GM12878 (cell line): ENCODE results near the gene PPFIBP1. TPM values are rescaled to one million over a fixed set of nuclear protein-coding genes. Genes with fewer than 3 reads are reported as not detected.

ENCODE experiments used
- ATAC-seq: fragments of 200-7000 bp; cut with Tn5 transposase; 3 replicates; pipeline ENCODE4 v1.9.1; 2020; ENCODE audit warnings: mild to moderate bottlenecking, moderate library complexity
- BruUV-seq: library from RNA; stranded (reverse); fragments of 400-500 nt; replicated peaks from 2 replicates; lab custom pipeline; 2021; lab: Mats Ljungman, UMichigan
- CTCF ChIA-PET: fragments of 300-600 bp; sonication (Branson Sonifier 250); formaldehyde crosslinking; extraction: SDS; loops from one replicate; lab custom pipeline; 2021; ENCODE audit warnings: inconsistent platforms; lab: Yijun Ruan, JAX
- POLR2A ChIA-PET: fragments of 350-600 bp; formaldehyde crosslinking; extraction: SDS; loops from one replicate; lab custom pipeline; 2021; ENCODE audit warnings: inconsistent platforms; lab: Charles Lee
- RAD21 ChIA-PET: fragments of 300-600 bp; sonication (Branson Sonifier 250); formaldehyde crosslinking; loops from one replicate; lab custom pipeline; 2023; ENCODE audit warnings: antibody characterized with exemption; ENCODE audit not compliant: unreplicated experiment; lab: Charles Lee
- SMC1A ChIA-PET: fragments of 300-600 bp; sonication (Branson Sonifier 250); formaldehyde crosslinking; loops from one replicate; lab custom pipeline; 2023; ENCODE audit not compliant: unreplicated experiment, uncharacterized antibody; lab: Charles Lee
- DNase-seq: peaks from one replicate; pipeline ENCODE4 v3.0.0-alpha.2; 2011; ENCODE audit warnings: low read depth, low spot score
- FAIRE-seq: peaks from 3 replicates; lab custom pipeline; 2011; peaks lifted over from hg19 to GRCh38; lab: Jason Lieb, UNC
- H2AFZ ChIP-seq: 2 replicates; pipeline ENCODE4 v1.6.0; 2011; ENCODE audit warnings: low read depth, low read length, control low read depth; ENCODE audit not compliant: control insufficient read depth
- H3K27ac ChIP-seq: 2 replicates; pipeline ENCODE4 v1.5.1; 2011; ENCODE audit warnings: control low read depth; ENCODE audit not compliant: control insufficient read depth, insufficient read depth
- H3K27me3 ChIP-seq, 2 experiments: replicated peaks in 1 of 2; 2 replicates each; pipeline versions ENCODE4 v1.6.0 to v1.6.1; 2011; ENCODE audit warnings: low read length in 1 of 2; ENCODE audit not compliant: control insufficient read depth in 2 of 2, insufficient read depth in 2 of 2
- H3K36me3 ChIP-seq, 2 experiments: 2 replicates each; pipeline ENCODE4 v1.5.1; 2011; ENCODE audit warnings: low read length in 1 of 2; ENCODE audit not compliant: control insufficient read depth in 2 of 2, insufficient read depth in 2 of 2
- H3K4me1 ChIP-seq: 2 replicates; pipeline ENCODE4 v1.6.1; 2011; ENCODE audit warnings: mild to moderate bottlenecking, low read length, moderate library complexity, mixed read lengths; ENCODE audit not compliant: control insufficient read depth, insufficient read depth
- H3K4me2 ChIP-seq: 2 replicates; pipeline ENCODE4 v1.6.0; 2011; ENCODE audit warnings: control low read depth; ENCODE audit not compliant: control insufficient read depth, insufficient read depth
- H3K4me3 ChIP-seq: fragments of 200-600 bp; sonication (generic); 2 replicates; pipeline ENCODE4 v1.5.1; 2016
- H3K79me2 ChIP-seq: 2 replicates; pipeline ENCODE4 v1.6.0; 2011; ENCODE audit warnings: low read length; ENCODE audit not compliant: control insufficient read depth, insufficient read depth
- H3K9ac ChIP-seq: 2 replicates; pipeline ENCODE4 v1.8.0; 2011; ENCODE audit warnings: low read length, control low read depth, mixed read lengths; ENCODE audit not compliant: control insufficient read depth, insufficient read depth
- H3K9me3 ChIP-seq: replicated peaks from 3 replicates; pipeline ENCODE4 v1.5.1; 2011; ENCODE audit warnings: mild to moderate bottlenecking, low read length; ENCODE audit not compliant: control insufficient read depth, insufficient read depth
- H4K20me1 ChIP-seq: 2 replicates; pipeline ENCODE4 v1.6.0; 2011; ENCODE audit not compliant: control insufficient read depth, insufficient read depth
- CBFB ChIP-seq: IDR thresholded peaks from 2 replicates; pipeline ENCODE4 v1.6.1; 2016; ENCODE audit warnings: antibody characterized with exemption, low read depth
- CBX3 ChIP-seq: fragments of 200-600 bp; sonication (generic); IDR thresholded peaks from 2 replicates; pipeline ENCODE4 v1.6.1; 2016; ENCODE audit warnings: low read depth, borderline replicate concordance
- CREB1 ChIP-seq: IDR thresholded peaks from 2 replicates; pipeline ENCODE4 v1.6.1; 2012; ENCODE audit warnings: low read depth, mild to moderate bottlenecking, inconsistent platforms
- EP300 ChIP-seq, 2 experiments: fragments of 150-350 bp in 1 of 2; IDR thresholded peaks; 2 replicates each; pipeline ENCODE4 v1.6.1; 2011 to 2012; ENCODE audit warnings: low read depth in 2 of 2, low read length in 2 of 2, borderline replicate concordance in 1 of 2, improper control_type of control experiment in 1 of 2, inconsistent platforms in 1 of 2; ENCODE audit not compliant: control insufficient read depth in 1 of 2
- IRF4 ChIP-seq: IDR thresholded peaks from 2 replicates; pipeline ENCODE4 v1.6.1; 2011; ENCODE audit warnings: low read depth, low read length
- MXI1 ChIP-seq: fragments of 150-350 bp; IDR thresholded peaks from 2 replicates; pipeline ENCODE4 v1.6.1; 2011; ENCODE audit warnings: low read depth, mild to moderate bottlenecking, inconsistent platforms, low read length, improper control_type of control experiment
- NFYA ChIP-seq: IDR thresholded peaks from 2 replicates; pipeline ENCODE4 v1.6.1; 2011; ENCODE audit warnings: low read depth, mild to moderate bottlenecking, low read length, improper control_type of control experiment, borderline replicate concordance
- NFYB ChIP-seq: IDR thresholded peaks from 2 replicates; pipeline ENCODE4 v1.6.1; 2011; ENCODE audit warnings: low read depth, mild to moderate bottlenecking, low read length, improper control_type of control experiment, moderate library complexity; ENCODE audit not compliant: insufficient read depth
- NRF1 ChIP-seq: conservative IDR thresholded peaks from 2 replicates; pipeline ENCODE4 v1.6.1; 2011; ENCODE audit warnings: mild to moderate bottlenecking, low read depth, low read length, improper control_type of control experiment
- PAX5 ChIP-seq: IDR thresholded peaks from 2 replicates; pipeline ENCODE4 v1.6.1; 2011; ENCODE audit warnings: low read depth, low read length, borderline replicate concordance
- RUNX3 ChIP-seq: IDR thresholded peaks from 2 replicates; pipeline ENCODE4 v1.6.1; 2012; ENCODE audit warnings: low read length, inconsistent platforms
- SMC3 ChIP-seq: IDR thresholded peaks from 2 replicates; pipeline ENCODE4 v1.6.1; 2011; ENCODE audit warnings: low read length, improper control_type of control experiment, borderline replicate concordance
- SPI1 ChIP-seq: IDR thresholded peaks from 2 replicates; pipeline ENCODE4 v1.6.1; 2011; ENCODE audit warnings: low read depth, mild to moderate bottlenecking, low read length, moderate library complexity, borderline replicate concordance; ENCODE audit not compliant: insufficient read depth
- YY1 ChIP-seq: IDR thresholded peaks from 2 replicates; pipeline ENCODE4 v1.6.1; 2011; ENCODE audit warnings: low read depth, mild to moderate bottlenecking, low read length
- ZNF622 ChIP-seq: fragments of 450-650 bp; IDR thresholded peaks from 2 replicates; pipeline ENCODE4 v1.6.1; 2017; ENCODE audit warnings: mild to moderate bottlenecking, inconsistent platforms
- in situ Hi-C: fragments of 300-500 bp; cut with MboI; formaldehyde crosslinking; loops from 9 replicates; pipeline ENCODE4 v1.14.3; 2018; ENCODE audit warnings: mixed read lengths
- intact Hi-C: fragments of 100-400 bp; cut with micrococcal nuclease; formaldehyde crosslinking; loops from one replicate; pipeline ENCODE4 v1.14.2; 2022; ENCODE audit not compliant: unreplicated experiment
- polyA plus RNA-seq, 11 experiments: library from polyadenylated mRNA; depleted of rRNA in 4 of 11; unstranded in 6 of 11; stranded (reverse) in 5 of 11; fragments of >200 nt; fragmentation: Nextera tagmentation in 4 of 11; fragmentation: Illumina TruSeq in 1 of 11; extraction: Ambion mirVana in 4 of 11; extraction: Trizol in 1 of 11; gene quantifications; 1 replicate in 1 of 11; 2 replicates in 10 of 11; pipeline versions ENCODE4 v1.2.1 to v1.2.3, GENCODE V29; 2011 to 2016; ENCODE audit warnings: inconsistent platforms in 2 of 11, missing spikeins in 2 of 11, low read depth in 1 of 11
- total RNA-seq, 4 experiments: library from RNA; depleted of rRNA in 3 of 4; stranded (reverse); fragments of >200 nt in 3 of 4; fragmentation: Illumina TruSeq in 1 of 4; extraction: Trizol in 1 of 4; gene quantifications; 2 replicates each; pipeline versions ENCODE4 v1.2.1 to v1.2.3, GENCODE V29; 2013 to 2021
- TF ChIP-seq, protein P1 (sequence below): IDR thresholded peaks from 2 replicates; pipeline ENCODE4 v1.6.1; 2012; ENCODE audit warnings: low read depth, low read length, improper control_type of control experiment
- TF ChIP-seq, protein P2 (sequence below): fragments of 150-350 bp; IDR thresholded peaks from 2 replicates; pipeline ENCODE4 v1.6.1; 2014; ENCODE audit warnings: mild to moderate bottlenecking, low read depth, low read length
- TF ChIP-seq, protein P3 (sequence below): fragments of 450-650 bp; IDR thresholded peaks from 2 replicates; pipeline ENCODE4 v1.6.1; 2016; ENCODE audit warnings: mild to moderate bottlenecking

Gene PPFIBP1
- total and polyA plus RNA-seq, 10 of the 15 experiments (the other 5 are each of a cell fraction or from before 2014, with no cell fraction given) = 0.47 to 7.8 (median 3.6) TPM

DNA sequence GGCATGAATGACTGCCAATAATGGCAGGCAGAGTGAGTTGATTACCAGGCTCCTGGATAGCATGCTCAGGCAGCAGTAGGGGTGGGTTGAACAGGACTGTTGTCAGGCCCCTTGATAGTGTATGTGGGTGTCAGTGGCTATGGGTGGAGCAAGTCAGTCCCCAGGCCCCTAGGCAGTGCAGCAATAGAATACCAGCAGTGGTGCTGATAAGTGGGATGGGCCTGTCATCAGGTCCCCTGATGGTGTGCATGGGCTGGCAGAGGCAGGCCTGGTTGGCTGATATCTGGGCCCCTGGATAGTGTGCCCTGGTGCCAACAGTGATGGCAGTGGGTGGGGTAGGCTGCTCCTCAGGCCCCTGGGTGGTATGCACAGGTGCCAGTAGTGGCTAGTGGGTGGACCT lies 45.1 kb upstream of the PPFIBP1 start:
- in situ Hi-C loops = no loop called here
- H2AFZ ChIP-seq = no peak overlapping the region
- no peak overlapping the region for H3K27ac ChIP-seq
- H3K36me3 ChIP-seq = no peaks in the 10 kb centered on the region
- POLR2A ChIA-PET = no interaction called here
- ATAC-seq = no peak
- no peaks in the 10 kb centered on the region for H3K79me2 ChIP-seq
- SMC1A ChIA-PET = no interaction called here
- no peak for TF ChIP-seq ZNF622
- TF ChIP-seq SMC3 = no peak
- TF ChIP-seq EP300 (IDR thresholded peaks at IDR 0.05; ENCODE audit: borderline replicate concordance in 1 of 2, control insufficient read depth in 1 of 2, low read depth in 2 of 2, low read length in 2 of 2) = no peak
- no peak for TF ChIP-seq CBFB
- TF ChIP-seq, protein P1, sequence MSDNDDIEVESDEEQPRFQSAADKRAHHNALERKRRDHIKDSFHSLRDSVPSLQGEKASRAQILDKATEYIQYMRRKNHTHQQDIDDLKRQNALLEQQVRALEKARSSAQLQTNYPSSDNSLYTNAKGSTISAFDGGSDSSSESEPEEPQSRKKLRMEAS = no peak
- no peak for TF ChIP-seq CREB1
- TF ChIP-seq SPI1 = no peak
- no peak for TF ChIP-seq MXI1
- TF ChIP-seq IRF4 = no peak
- TF ChIP-seq NRF1 = no peak
- TF ChIP-seq, protein P2, sequence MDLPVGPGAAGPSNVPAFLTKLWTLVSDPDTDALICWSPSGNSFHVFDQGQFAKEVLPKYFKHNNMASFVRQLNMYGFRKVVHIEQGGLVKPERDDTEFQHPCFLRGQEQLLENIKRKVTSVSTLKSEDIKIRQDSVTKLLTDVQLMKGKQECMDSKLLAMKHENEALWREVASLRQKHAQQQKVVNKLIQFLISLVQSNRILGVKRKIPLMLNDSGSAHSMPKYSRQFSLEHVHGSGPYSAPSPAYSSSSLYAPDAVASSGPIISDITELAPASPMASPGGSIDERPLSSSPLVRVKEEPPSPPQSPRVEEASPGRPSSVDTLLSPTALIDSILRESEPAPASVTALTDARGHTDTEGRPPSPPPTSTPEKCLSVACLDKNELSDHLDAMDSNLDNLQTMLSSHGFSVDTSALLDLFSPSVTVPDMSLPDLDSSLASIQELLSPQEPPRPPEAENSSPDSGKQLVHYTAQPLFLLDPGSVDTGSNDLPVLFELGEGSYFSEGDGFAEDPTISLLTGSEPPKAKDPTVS = no peak
- TF ChIP-seq RUNX3 = no peak
- TF ChIP-seq CBX3 = no peak
- TF ChIP-seq PAX5 = no peak
- TF ChIP-seq NFYA = no peak
- TF ChIP-seq YY1 = no peak
- TF ChIP-seq, protein P3, sequence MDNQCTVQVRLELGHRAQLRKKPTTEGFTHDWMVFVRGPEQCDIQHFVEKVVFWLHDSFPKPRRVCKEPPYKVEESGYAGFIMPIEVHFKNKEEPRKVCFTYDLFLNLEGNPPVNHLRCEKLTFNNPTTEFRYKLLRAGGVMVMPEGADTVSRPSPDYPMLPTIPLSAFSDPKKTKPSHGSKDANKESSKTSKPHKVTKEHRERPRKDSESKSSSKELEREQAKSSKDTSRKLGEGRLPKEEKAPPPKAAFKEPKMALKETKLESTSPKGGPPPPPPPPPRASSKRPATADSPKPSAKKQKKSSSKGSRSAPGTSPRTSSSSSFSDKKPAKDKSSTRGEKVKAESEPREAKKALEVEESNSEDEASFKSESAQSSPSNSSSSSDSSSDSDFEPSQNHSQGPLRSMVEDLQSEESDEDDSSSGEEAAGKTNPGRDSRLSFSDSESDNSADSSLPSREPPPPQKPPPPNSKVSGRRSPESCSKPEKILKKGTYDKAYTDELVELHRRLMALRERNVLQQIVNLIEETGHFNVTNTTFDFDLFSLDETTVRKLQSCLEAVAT = no peak
- TF ChIP-seq NFYB = no peak
- TF ChIP-seq, all 136 proteins: peak for 0
- intact Hi-C loops = no loop called here
- H3K9ac ChIP-seq = no peak overlapping the region
- H3K27me3 ChIP-seq = no peaks in the 10 kb centered on the region
- H3K4me2 ChIP-seq = no peak overlapping the region
- H3K4me1 ChIP-seq = no peaks in the 10 kb centered on the region
- no TSS peak for BruUV-seq
- H3K9me3 ChIP-seq = peaks cover 10% of the 10 kb centered on the region
- FAIRE-seq = no peak
- ChIA-PET RAD21 (no interaction called here), CTCF (interaction anchor here (1.6 kb wide), 1 partner anchor 17 kb away, joined by 3 read pairs; no protein-coding TSS in a partner anchor)
- H3K4me3 ChIP-seq = no peak overlapping the region
- H4K20me1 ChIP-seq = no peaks in the 10 kb centered on the region
- DNase-seq = no peak
